ENCODE results near the gene ADGRG3.

GRCh38 chr16:57634171-57634570 lies 33.9 kb upstream of the ADGRG3 start:
- TF ChIP-seq CTCF (IDR thresholded peaks at IDR 0.05; ENCODE audit: low read length): no peak
- TF ChIP-seq EZH2phosphoT487 (IDR thresholded peaks at IDR 0.05; ENCODE audit: low read length): no peak
- TF ChIP-seq EZH2 (optimal IDR thresholded peaks at IDR 0.05; ENCODE audit: low read depth, low read length): no peak

Measured in MM.1S (cell line).